ENCODE data around the gene KCNJ6.

GRCh38 chr21:37746849-37747248, 169.4 kb downstream of the KCNJ6 start:
- TF ChIP-seq CTCF (IDR thresholded peaks at IDR 0.05), result no peak; the same call in 1 of the 2 replicates
- TF ChIP-seq POLR2AphosphoS5 (IDR thresholded peaks at IDR 0.05; ENCODE audit: low read depth, low read length), result no peak
- TF ChIP-seq REST (IDR thresholded peaks at IDR 0.05; ENCODE audit: insufficient read depth in 1 of 2, low read depth in 2 of 2, low read length in 1 of 2), result no peak
- no peak for TF ChIP-seq SIN3A (IDR thresholded peaks at IDR 0.05; ENCODE audit: borderline replicate concordance, insufficient read depth, low read depth, low read length)
- no peak for TF ChIP-seq TCF7L2 (IDR thresholded peaks at IDR 0.05; ENCODE audit: low read depth, low read length)
